ENCODE data around the gene SLCO2A1.

The SLCO2A1 gene

GRCh38 chr3:134059671-134060560 lies 30.2 kb upstream of the SLCO2A1 start:
- Histone ChIP-seq H3K9me3 (no peaks in the 10 kb centered on the region), H3K36me3 (no peaks in the 10 kb centered on the region), H3K27me3 (no peaks in the 10 kb centered on the region), H3K27ac (no peak overlapping the region), H3K4me3 (ENCODE audit: low read depth in 1 of 2, low read length in 1 of 2) (no peak overlapping the region), H3K4me1 (ENCODE audit: control insufficient read depth in 1 of 2, insufficient read depth in 1 of 2, low read depth in 1 of 2, low read length in 1 of 2) (no peaks in the 10 kb centered on the region)
- TF ChIP-seq CTCF (IDR thresholded peaks at IDR 0.05), result no peak

GRCh38 chr3:134059035-134059601 lies 29.4 kb upstream of the SLCO2A1 start:
- H3K27me3 ChIP-seq, result no peaks in the 10 kb centered on the region
- no peaks in the 10 kb centered on the region for H3K36me3 ChIP-seq
- no peak overlapping the region for H3K27ac ChIP-seq
- TF ChIP-seq CTCF (IDR thresholded peaks at IDR 0.05), result no peak
- H3K9me3 ChIP-seq, result no peaks in the 10 kb centered on the region
- no peaks in the 10 kb centered on the region for H3K4me1 ChIP-seq (ENCODE audit: control insufficient read depth in 1 of 2, insufficient read depth in 1 of 2, low read depth in 1 of 2, low read length in 1 of 2)
- H3K4me3 ChIP-seq (ENCODE audit: low read depth in 1 of 2, low read length in 1 of 2), result no peak overlapping the region

GRCh38 chr3:134057654-134058110 lies 28.0 kb upstream of the SLCO2A1 start:
- no peak for TF ChIP-seq CTCF (IDR thresholded peaks at IDR 0.05)
- H3K4me3 ChIP-seq (ENCODE audit: low read depth in 1 of 2, low read length in 1 of 2), result no peak overlapping the region

GRCh38 chr3:134057006-134057653 lies 27.4 kb upstream of the SLCO2A1 start:
- no peak overlapping the region for H3K27ac ChIP-seq
- no peaks in the 10 kb centered on the region for H3K36me3 ChIP-seq
- H3K27me3 ChIP-seq, result no peaks in the 10 kb centered on the region
- no peaks in the 10 kb centered on the region for H3K9me3 ChIP-seq
- H3K4me1 ChIP-seq (ENCODE audit: control insufficient read depth in 1 of 2, insufficient read depth in 1 of 2, low read depth in 1 of 2, low read length in 1 of 2), result no peaks in the 10 kb centered on the region
- no peak for TF ChIP-seq CTCF (IDR thresholded peaks at IDR 0.05)
- no peak overlapping the region for H3K4me3 ChIP-seq (ENCODE audit: low read depth in 1 of 2, low read length in 1 of 2)

More at GRCh38 chr3:134057654-134058110, 28.0 kb upstream of the SLCO2A1 start:
- Histone ChIP-seq H3K27me3 (no peaks in the 10 kb centered on the region), H3K27ac (no peak overlapping the region), H3K36me3 (no peaks in the 10 kb centered on the region), H3K4me1 (ENCODE audit: control insufficient read depth in 1 of 2, insufficient read depth in 1 of 2, low read depth in 1 of 2, low read length in 1 of 2) (no peaks in the 10 kb centered on the region), H3K9me3 (no peaks in the 10 kb centered on the region)

- Histone ChIP-seq H3K36me3 (no peaks in the 10 kb centered on the region), H3K27ac (no peak overlapping the region), H3K27me3 (no peaks in the 10 kb centered on the region), H3K4me1 (ENCODE audit: control insufficient read depth in 1 of 2, insufficient read depth in 1 of 2, low read depth in 1 of 2, low read length in 1 of 2) (no peaks in the 10 kb centered on the region), H3K4me3 (ENCODE audit: low read depth in 1 of 2, low read length in 1 of 2) (no peak overlapping the region), H3K9me3 (no peaks in the 10 kb centered on the region)
- no peak for TF ChIP-seq CTCF (IDR thresholded peaks at IDR 0.05)
Observed at GRCh38 chr3:134056464-134056891, 26.8 kb upstream of the SLCO2A1 start.

Measured in neutrophil (primary cell).